C4-2B (cell line): ENCODE measurements around the gene PWP1.

ENCODE experiments used
- CTCF ChIP-seq: fragments of 450-650 bp; conservative IDR thresholded peaks from 2 replicates; pipeline ENCODE4 v1.5.1; 2017; ENCODE audit warnings: mild to moderate bottlenecking
- ZFX ChIP-seq: fragments of 450-650 bp; IDR thresholded peaks from 2 replicates; pipeline ENCODE4 v1.6.1; 2017

GRCh38 chr12:107641154-107641553, 44.4 kb upstream of the PWP1 start:
- TF ChIP-seq CTCF (no peak), ZFX (no peak)
